Measurements from ENCODE around the gene GNL3L. TPM values are rescaled to one million over a fixed set of nuclear protein-coding genes. Genes with fewer than 3 reads are reported as not detected.

GNL3L gene
- 15.9 and 18.3 TPM in 2 replicates for total RNA-seq

GRCh38 chrX:54529552-54530356 is at the start of gene GNL3L:
Gene GNL3L, plus strand, starts transcription at chrX:54530219. Its CDS starts 2,348 bp downstream, at chrX:54532567.

GRCh38 chrX:54495814-54496516 is 34.1 kb upstream of the GNL3L start, which contains the start of gene FGD1:
Gene FGD1, minus strand, starts transcription at chrX:54496234. Its CDS starts 802 bp downstream, at chrX:54495432.

Other genes starting within 250 kb of the GNL3L start
- 0.14 and 0.28 TPM in 2 replicates for gene WNK3, start 172.2 kb upstream of the GNL3L start, total RNA-seq
- 10.4 and 12.0 TPM in 2 replicates for gene TSR2, start 89.8 kb upstream of the GNL3L start, total RNA-seq
- gene FGD1, start 34.0 kb upstream of the GNL3L start, total RNA-seq: 2.0 and 3.0 TPM in 2 replicates

Data from smooth muscle cell of bladder (primary cell).